GM19043 (cell line): ENCODE data around the gene HTR7.

Experiments used
- ATAC-seq: cut with Tn5 transposase; IDR thresholded peaks from one replicate; pipeline ENCODE4 v1.9.1; 2021; ENCODE audit warnings: low read depth; ENCODE audit not compliant: unreplicated experiment

HTR7 gene

GRCh38 chr10:90745565-90745964 is 112.3 kb downstream of the HTR7 start:
- no peak for ATAC-seq

- no peak for ATAC-seq
Measured at GRCh38 chr10:90743291-90743690, 114.5 kb downstream of the HTR7 start.

GRCh38 chr10:90741926-90742565 is 115.8 kb downstream of the HTR7 start:
- no peak for ATAC-seq

- ATAC-seq: no peak
Measured at GRCh38 chr10:90740265-90740664, 117.6 kb downstream of the HTR7 start.

GRCh38 chr10:90738885-90739284 is 119.0 kb downstream of the HTR7 start:
- ATAC-seq: no peak

GRCh38 chr10:90734415-90734814 is 123.4 kb downstream of the HTR7 start:
- no peak for ATAC-seq

GRCh38 chr10:90732581-90732980 is 125.3 kb downstream of the HTR7 start:
- ATAC-seq: no peak

GRCh38 chr10:90723416-90724068 is 134.3 kb downstream of the HTR7 start:
- no peak for ATAC-seq

GRCh38 chr10:90722832-90723231 is 135.0 kb downstream of the HTR7 start:
- no peak for ATAC-seq

GRCh38 chr10:90718182-90718581 is 139.7 kb downstream of the HTR7 start:
- no peak for ATAC-seq

GRCh38 chr10:90712529-90712928 is 145.3 kb downstream of the HTR7 start:
- ATAC-seq: no peak

- no peak for ATAC-seq
Measured at GRCh38 chr10:90709727-90710126, 148.1 kb downstream of the HTR7 start.

GRCh38 chr10:90707657-90708056 is 150.2 kb downstream of the HTR7 start:
- no peak for ATAC-seq

- ATAC-seq: no peak
Measured at GRCh38 chr10:90701428-90701827, 156.4 kb downstream of the HTR7 start.

- ATAC-seq: no peak
Measured at GRCh38 chr10:90695915-90696676, 161.7 kb downstream of the HTR7 start.
